ENCODE data around the gene TBC1D10B.

TBC1D10B gene

DNA sequence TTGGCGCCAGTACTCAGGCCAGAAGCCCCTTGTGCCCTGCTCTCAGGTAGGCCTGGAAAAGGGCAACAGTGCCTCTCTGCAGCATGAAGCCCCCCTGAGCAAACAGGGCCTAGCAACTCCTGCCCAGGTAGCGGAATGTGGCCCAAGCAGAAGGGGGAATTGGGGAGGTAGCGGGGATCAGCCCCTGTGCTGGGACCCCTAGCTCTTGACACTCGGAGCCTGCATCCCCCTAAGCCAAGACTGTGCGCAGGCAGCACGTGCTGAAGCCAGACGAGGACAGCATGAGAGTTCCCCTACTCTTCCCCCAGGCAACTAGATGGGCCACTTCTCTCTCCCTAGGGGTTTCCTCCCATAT, 14.4 kb downstream of the TBC1D10B start:
- DNase-seq = peak in 1 of 3 donors; percentile 33
- Histone ChIP-seq H3K36me3 (ENCODE audit: control insufficient read depth in 4 of 4, insufficient read depth in 4 of 4, low read length in 3 of 4) (peaks cover 4 to 75% (median 45%) of the 10 kb centered on the region in 4 experiments), H3K27ac (ENCODE audit: insufficient read depth in 1 of 2, low read depth in 1 of 2, low read length in 2 of 2, poor library complexity in 1 of 2, severe bottlenecking in 2 of 2) (peak overlapping the region; percentile 68 to 88), H3K27me3 (replicated peaks in 2 of 5; ENCODE audit: control insufficient read depth in 4 of 5, insufficient read depth in 5 of 5, low read length in 4 of 5) (no peaks in the 10 kb centered on the region), H3K4me1 (ENCODE audit: control extremely low read depth in 1 of 4, control insufficient read depth in 4 of 4, insufficient read depth in 4 of 4, low read length in 3 of 4) (peaks cover 0 to 27% (median 24%) of the 10 kb centered on the region in 4 experiments), H3K4me3 (ENCODE audit: control insufficient read depth in 1 of 7, extremely low read depth in 1 of 7, insufficient read depth in 4 of 7, low read depth in 2 of 7, low read length in 6 of 7) (peak overlapping the region; percentile 85 to 96 (median 92)), H3K9me3 (ENCODE audit: control extremely low read depth in 1 of 5, control insufficient read depth in 4 of 5, insufficient read depth in 2 of 5, low read depth in 1 of 5, low read length in 4 of 5) (no peaks in the 10 kb centered on the region)
- ChIA-PET POLR2A (interaction anchor here (0.5 to 0.8 kb wide), 2 partner anchors 13 to 153 kb away, joined by 3 read pairs; no protein-coding TSS in a partner anchor), CTCF (interaction anchor here (1.0 to 2.5 kb wide), 3 partner anchors 9 to 53 kb away, joined by 3 to 10 read pairs (median 4); no protein-coding TSS in a partner anchor)
- 51% methylated on average over 7 of the region's 7 CpGs for WGBS (ENCODE audit: insufficient coverage)

GRCh38 chr16:30355144-30355953, 14.9 kb downstream of the TBC1D10B start, which contains the start of gene CD2BP2:
TSS of gene CD2BP2 (minus strand) at chr16:30355308. CDS start at chr16:30354681, 627 bp downstream.
- peak within 1 kb of the TSS; percentile 68 to 88 for H3K27ac ChIP-seq (ENCODE audit: insufficient read depth in 1 of 2, low read depth in 1 of 2, low read length in 2 of 2, poor library complexity in 1 of 2, severe bottlenecking in 2 of 2)
- peak; percentile 89 to 91 (median 90) for DNase-seq
- peak within 1 kb of the TSS; percentile 85 to 96 (median 92) for H3K4me3 ChIP-seq (ENCODE audit: control insufficient read depth in 1 of 7, extremely low read depth in 1 of 7, insufficient read depth in 4 of 7, low read depth in 2 of 7, low read length in 6 of 7)
- peaks cover 0 to 32% (median 25%) of the 10 kb centered on the region in 4 experiments for H3K4me1 ChIP-seq (ENCODE audit: control extremely low read depth in 1 of 4, control insufficient read depth in 4 of 4, insufficient read depth in 4 of 4, low read length in 3 of 4)
- CTCF ChIA-PET = interaction anchor here (0.6 to 2.5 kb wide), 6 partner anchors 10 to 54 kb away, joined by 3 to 10 read pairs (median 6); no protein-coding TSS in a partner anchor
- peaks cover 6 to 76% (median 49%) of the 10 kb centered on the region in 4 experiments for H3K36me3 ChIP-seq (ENCODE audit: control insufficient read depth in 4 of 4, insufficient read depth in 4 of 4, low read length in 3 of 4)
- H3K27me3 ChIP-seq (replicated peaks in 2 of 5; ENCODE audit: control insufficient read depth in 4 of 5, insufficient read depth in 5 of 5, low read length in 4 of 5) = no peaks in the 10 kb centered on the region
- POLR2A ChIA-PET = interaction anchor here (0.8 to 1.6 kb wide), 3 partner anchors 14 to 23 kb away, joined by 3 to 4 read pairs (median 3); partner anchors contain the start of gene TBC1D10B
- no peaks in the 10 kb centered on the region for H3K9me3 ChIP-seq (ENCODE audit: control extremely low read depth in 1 of 5, control insufficient read depth in 4 of 5, insufficient read depth in 2 of 5, low read depth in 1 of 5, low read length in 4 of 5)
- under 1% methylated on average over 37 of the region's 45 CpGs for WGBS (ENCODE audit: insufficient coverage)

DNA sequence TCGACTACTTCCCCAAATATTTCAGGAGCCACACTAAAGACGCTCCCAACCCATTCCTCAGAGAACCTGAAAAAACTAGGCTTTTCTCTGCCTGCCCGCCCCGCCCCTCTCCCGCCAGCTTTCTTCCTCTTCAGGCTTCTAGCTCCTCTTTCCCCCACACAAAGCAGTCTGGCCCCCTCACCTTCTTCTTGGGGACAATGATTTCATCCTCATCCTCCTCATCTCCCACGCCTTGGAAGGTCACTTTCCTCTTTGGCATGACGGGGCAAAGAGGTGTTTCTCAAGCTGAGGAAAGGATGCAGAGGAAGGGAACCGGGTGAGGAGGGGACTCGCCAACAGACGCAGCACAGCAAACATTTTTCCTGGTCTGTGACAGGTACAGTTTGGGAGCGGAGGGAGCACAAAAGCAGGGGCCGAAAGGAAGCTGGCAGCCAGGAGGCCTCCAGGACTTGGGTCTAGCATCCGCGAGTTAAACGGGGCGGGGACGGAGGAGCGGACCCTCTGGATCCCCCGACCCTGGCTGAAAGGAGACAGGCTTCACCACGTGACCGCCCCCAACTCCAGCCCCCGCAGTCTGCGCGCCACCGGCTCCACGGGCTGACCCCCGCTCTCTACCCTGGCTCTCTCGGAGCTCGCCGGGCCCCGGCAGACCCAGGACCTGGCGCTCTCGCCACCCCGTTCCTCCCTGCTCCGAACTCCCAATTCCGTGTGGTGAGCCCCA, 15.7 kb downstream of the TBC1D10B start:
- Histone ChIP-seq H3K4me3 (ENCODE audit: control insufficient read depth in 1 of 7, extremely low read depth in 1 of 7, insufficient read depth in 4 of 7, low read depth in 2 of 7, low read length in 6 of 7) (peak overlapping the region; percentile 85 to 96 (median 92)), H3K36me3 (ENCODE audit: control insufficient read depth in 4 of 4, insufficient read depth in 4 of 4, low read length in 3 of 4) (peaks cover 7 to 70% (median 45%) of the 10 kb centered on the region in 4 experiments), H3K9me3 (ENCODE audit: control extremely low read depth in 1 of 5, control insufficient read depth in 4 of 5, insufficient read depth in 2 of 5, low read depth in 1 of 5, low read length in 4 of 5) (no peaks in the 10 kb centered on the region), H3K27ac (ENCODE audit: insufficient read depth in 1 of 2, low read depth in 1 of 2, low read length in 2 of 2, poor library complexity in 1 of 2, severe bottlenecking in 2 of 2) (peak overlapping the region; percentile 68 to 88), H3K4me1 (ENCODE audit: control extremely low read depth in 1 of 4, control insufficient read depth in 4 of 4, insufficient read depth in 4 of 4, low read length in 3 of 4) (peaks cover 0 to 38% (median 25%) of the 10 kb centered on the region in 4 experiments), H3K27me3 (replicated peaks in 2 of 5; ENCODE audit: control insufficient read depth in 4 of 5, insufficient read depth in 5 of 5, low read length in 4 of 5) (no peaks in the 10 kb centered on the region)
- CTCF ChIA-PET = interaction anchor here (0.6 to 2.5 kb wide), 8 partner anchors 10 to 55 kb away, joined by 3 to 10 read pairs (median 4); no protein-coding TSS in a partner anchor
- POLR2A ChIA-PET = interaction anchor here (1.3 to 1.6 kb wide), 2 partner anchors 15 to 24 kb away, joined by 3 to 4 read pairs; partner anchors contain the start of gene TBC1D10B
- WGBS (ENCODE audit: insufficient coverage) = 0% methylated on average over 17 of the region's 36 CpGs
- no peak for DNase-seq

DNA sequence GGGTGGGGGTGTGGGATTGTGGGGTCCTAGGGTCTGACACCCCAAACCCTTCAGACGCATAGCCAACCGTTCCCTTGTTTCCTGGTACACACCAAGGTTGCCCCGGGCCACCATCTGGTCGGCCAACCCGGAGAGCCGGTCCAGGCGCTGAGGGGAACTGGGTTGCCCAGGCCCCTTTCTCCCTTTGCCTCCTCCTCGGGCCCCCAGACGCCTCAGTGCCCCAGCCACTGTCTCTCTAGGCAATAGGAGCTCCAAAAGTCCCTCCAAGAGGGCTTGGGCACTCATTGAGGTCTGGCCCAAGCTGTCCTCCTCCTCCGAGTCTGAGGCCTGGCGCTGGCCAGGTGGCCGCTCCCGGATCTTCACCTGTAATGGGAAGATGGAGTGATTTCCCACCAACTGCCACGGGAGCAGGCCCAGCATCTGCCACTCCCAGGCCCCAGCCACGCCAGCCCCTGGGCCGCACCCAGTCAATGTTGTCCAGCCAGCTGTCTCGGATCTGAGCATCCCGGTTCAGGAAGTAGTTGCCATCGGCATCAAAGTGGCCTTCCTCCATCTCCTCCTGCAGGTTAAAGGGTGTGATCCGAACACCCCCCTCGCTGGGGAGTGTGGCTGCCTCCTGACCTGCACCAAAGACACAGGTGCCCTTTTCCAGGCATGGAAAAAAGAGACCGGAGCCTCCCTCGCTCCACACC, 16.7 kb downstream of the TBC1D10B start:
- H3K27ac ChIP-seq (ENCODE audit: insufficient read depth in 1 of 2, low read depth in 1 of 2, low read length in 2 of 2, poor library complexity in 1 of 2, severe bottlenecking in 2 of 2) = peak overlapping the region in 1 of 2 experiments; percentile 88
- H3K4me1 ChIP-seq (ENCODE audit: control extremely low read depth in 1 of 4, control insufficient read depth in 4 of 4, insufficient read depth in 4 of 4, low read length in 3 of 4) = peaks cover 0 to 43% (median 28%) of the 10 kb centered on the region in 4 experiments
- ChIA-PET POLR2A (interaction anchor here (0.8 kb wide), 1 partner anchor 15 kb away, joined by 3 read pairs; no protein-coding TSS in a partner anchor), CTCF (interaction anchor here (1.0 to 2.5 kb wide), 8 partner anchors 9 to 56 kb away, joined by 3 to 10 read pairs (median 6); partner anchors contain the start of gene ZNF771)
- H3K9me3 ChIP-seq (ENCODE audit: control extremely low read depth in 1 of 5, control insufficient read depth in 4 of 5, insufficient read depth in 2 of 5, low read depth in 1 of 5, low read length in 4 of 5) = no peaks in the 10 kb centered on the region
- WGBS (ENCODE audit: insufficient coverage) = 96% methylated on average over 17 of the region's 23 CpGs
- H3K4me3 ChIP-seq (ENCODE audit: control insufficient read depth in 1 of 7, extremely low read depth in 1 of 7, insufficient read depth in 4 of 7, low read depth in 2 of 7, low read length in 6 of 7) = peak overlapping the region in 3 of 7 experiments; percentile 85 to 94 (median 94)
- H3K36me3 ChIP-seq (ENCODE audit: control insufficient read depth in 4 of 4, insufficient read depth in 4 of 4, low read length in 3 of 4) = peaks cover 7 to 60% (median 40%) of the 10 kb centered on the region in 4 experiments
- no peak for DNase-seq
- H3K27me3 ChIP-seq (replicated peaks in 2 of 5; ENCODE audit: control insufficient read depth in 4 of 5, insufficient read depth in 5 of 5, low read length in 4 of 5) = no peaks in the 10 kb centered on the region

DNA sequence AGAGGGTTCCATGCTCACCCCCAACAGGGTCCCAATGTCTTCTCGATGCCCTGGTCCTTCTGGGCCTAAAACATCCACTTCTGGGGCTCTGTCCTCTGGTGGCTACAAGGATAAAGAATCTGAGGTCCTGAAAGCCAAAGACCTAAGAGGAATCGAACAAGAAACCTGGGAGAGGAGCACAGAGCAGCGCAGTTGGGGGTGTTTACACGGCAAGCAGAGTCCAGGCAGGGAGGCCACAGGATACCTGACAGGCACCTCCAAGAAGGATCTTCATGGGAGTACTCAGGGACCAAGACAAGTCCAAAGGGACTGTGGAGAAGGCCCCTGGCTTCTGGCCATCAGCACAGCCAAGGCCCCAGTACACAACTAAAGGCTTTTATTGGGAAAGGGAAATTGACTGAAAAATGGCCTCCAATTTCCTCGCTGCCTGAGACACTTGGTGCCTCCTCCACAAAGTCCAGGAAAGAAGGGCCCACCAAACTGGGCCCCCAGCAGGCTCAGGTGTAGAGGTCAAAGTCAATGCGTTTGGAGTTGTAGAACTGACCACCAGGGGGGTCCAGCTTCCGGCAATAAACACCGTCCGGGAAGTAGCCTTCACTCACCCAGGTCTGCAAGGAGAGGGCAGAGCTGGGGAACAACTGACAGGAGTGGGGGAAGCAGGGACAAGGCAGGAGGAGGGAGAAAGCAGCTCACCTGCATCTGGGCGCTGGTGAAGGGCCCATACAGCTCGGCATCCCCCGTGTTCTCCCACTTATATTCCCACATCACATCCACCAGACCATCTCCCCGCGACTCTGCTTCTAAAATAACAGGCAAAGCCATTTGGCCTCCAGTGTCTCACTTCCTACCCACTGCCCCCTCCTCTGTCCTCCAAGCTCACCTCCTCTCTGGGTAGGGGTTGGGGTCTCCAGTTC, 17.5 kb downstream of the TBC1D10B start:
- Histone ChIP-seq H3K36me3 (ENCODE audit: control insufficient read depth in 4 of 4, insufficient read depth in 4 of 4, low read length in 3 of 4) (peaks cover 7 to 52% (median 36%) of the 10 kb centered on the region in 4 experiments), H3K4me1 (ENCODE audit: control extremely low read depth in 1 of 4, control insufficient read depth in 4 of 4, insufficient read depth in 4 of 4, low read length in 3 of 4) (peaks cover 0 to 43% (median 28%) of the 10 kb centered on the region in 4 experiments), H3K27me3 (replicated peaks in 2 of 5; ENCODE audit: control insufficient read depth in 4 of 5, insufficient read depth in 5 of 5, low read length in 4 of 5) (no peaks in the 10 kb centered on the region), H3K9me3 (ENCODE audit: control extremely low read depth in 1 of 5, control insufficient read depth in 4 of 5, insufficient read depth in 2 of 5, low read depth in 1 of 5, low read length in 4 of 5) (no peaks in the 10 kb centered on the region), H3K4me3 (ENCODE audit: control insufficient read depth in 1 of 7, extremely low read depth in 1 of 7, insufficient read depth in 4 of 7, low read depth in 2 of 7, low read length in 6 of 7) (no peak overlapping the region), H3K27ac (ENCODE audit: insufficient read depth in 1 of 2, low read depth in 1 of 2, low read length in 2 of 2, poor library complexity in 1 of 2, severe bottlenecking in 2 of 2) (peak overlapping the region in 1 of 2 experiments; percentile 22)
- ChIA-PET POLR2A (no interaction called here), CTCF (interaction anchor here (1.3 to 2.5 kb wide), 5 partner anchors 10 to 57 kb away, joined by 3 to 7 read pairs (median 4); partner anchors contain the start of gene ZNF771)
- 90% methylated on average over 9 of the region's 14 CpGs for WGBS (ENCODE audit: insufficient coverage)
- DNase-seq = no peak

Measured in common myeloid progenitor, CD34-positive (primary cell).